GM18507 (cell line): ENCODE data around the gene OTOG.

Experiments used
- DNase-seq: peaks from one replicate; pipeline ENCODE4 v3.0.0; 2011; ENCODE audit warnings: low read depth; ENCODE audit not compliant: insufficient read length; ENCODE audit errors: extremely low spot score
- FAIRE-seq: peaks from 2 replicates; lab custom pipeline; 2011; peaks lifted over from hg19 to GRCh38; lab: Jason Lieb, UNC

OTOG gene

GRCh38 chr11:17547051-17547577 lies at the start of gene OTOG:
Gene OTOG, plus strand, starts transcription at chr11:17547259. Its CDS starts 114 bp downstream, at chr11:17547373.
- FAIRE-seq (no peak), DNase-seq (no peak)

GRCh38 chr11:17498058-17498457 lies 49.0 kb upstream of the OTOG start:
- DNase-seq = no peak
- no peak for FAIRE-seq

- DNase-seq (no peak), FAIRE-seq (no peak)
These were observed 48.6 kb upstream of the OTOG start for GRCh38 chr11:17498475-17498874.

- no peak for FAIRE-seq
These were observed 46.4 kb upstream of the OTOG start for GRCh38 chr11:17500673-17501072.

GRCh38 chr11:17502630-17503029 lies 44.4 kb upstream of the OTOG start:
- no peak for DNase-seq
- no peak for FAIRE-seq

More at GRCh38 chr11:17500673-17501072, 46.4 kb upstream of the OTOG start:
- DNase-seq = no peak

GRCh38 chr11:17504330-17505107 lies 42.5 kb upstream of the OTOG start:
- FAIRE-seq (peak; percentile 67), DNase-seq (peak; percentile 60)

- FAIRE-seq (no peak), DNase-seq (no peak)
These were observed 41.9 kb upstream of the OTOG start for GRCh38 chr11:17505146-17505545.

GRCh38 chr11:17506314-17506713 lies 40.7 kb upstream of the OTOG start:
- FAIRE-seq (no peak), DNase-seq (no peak)

- no peak for DNase-seq
These were observed 40.1 kb upstream of the OTOG start for GRCh38 chr11:17506942-17507341.

GRCh38 chr11:17507773-17508172 lies 39.3 kb upstream of the OTOG start:
- FAIRE-seq (no peak), DNase-seq (no peak)

More at GRCh38 chr11:17506942-17507341, 40.1 kb upstream of the OTOG start:
- FAIRE-seq = no peak

GRCh38 chr11:17508306-17508705 lies 38.8 kb upstream of the OTOG start:
- DNase-seq = no peak
- no peak for FAIRE-seq

GRCh38 chr11:17508791-17509190 lies 38.3 kb upstream of the OTOG start:
- FAIRE-seq = no peak
- no peak for DNase-seq

- DNase-seq = no peak
- no peak for FAIRE-seq
These were observed 36.4 kb upstream of the OTOG start for GRCh38 chr11:17510507-17511206.

- FAIRE-seq = no peak
- DNase-seq = no peak
These were observed 35.5 kb upstream of the OTOG start for GRCh38 chr11:17511571-17511970.

GRCh38 chr11:17512101-17512500 lies 35.0 kb upstream of the OTOG start:
- no peak for DNase-seq
- FAIRE-seq = no peak

- DNase-seq (no peak), FAIRE-seq (no peak)
These were observed 33.2 kb upstream of the OTOG start for GRCh38 chr11:17513853-17514252.

- no peak for FAIRE-seq
These were observed 32.6 kb upstream of the OTOG start for GRCh38 chr11:17514476-17514875.

GRCh38 chr11:17515443-17516176 lies 31.4 kb upstream of the OTOG start:
- FAIRE-seq (no peak), DNase-seq (no peak)

More at GRCh38 chr11:17514476-17514875, 32.6 kb upstream of the OTOG start:
- DNase-seq = no peak

GRCh38 chr11:17516551-17517150 lies 30.4 kb upstream of the OTOG start:
- FAIRE-seq = no peak
- DNase-seq = no peak

- DNase-seq (no peak), FAIRE-seq (no peak)
These were observed 29.9 kb upstream of the OTOG start for GRCh38 chr11:17517186-17517585.
